ENCODE measurements around the gene TAOK1.

DNA sequence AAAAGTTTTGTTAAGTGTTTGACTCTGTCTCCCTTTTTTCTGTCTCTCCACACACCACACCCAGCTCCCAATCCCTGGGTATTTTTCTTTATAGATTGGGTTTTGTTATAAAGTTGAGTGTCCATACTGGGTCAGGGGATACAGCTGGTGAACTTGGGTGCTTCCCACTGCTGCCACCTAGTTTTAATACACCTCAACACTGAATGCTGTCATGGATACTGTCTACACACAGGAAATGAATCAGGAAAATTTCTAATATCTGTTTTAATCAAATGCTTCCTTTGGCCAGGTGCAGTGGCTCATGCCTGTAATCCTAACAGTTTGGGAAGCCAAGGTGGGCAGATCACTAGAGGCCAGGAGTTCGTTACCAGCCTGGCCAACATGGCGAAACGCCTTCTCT, 5.3 kb upstream of the TAOK1 start:
- TF ChIP-seq, protein P1, sequence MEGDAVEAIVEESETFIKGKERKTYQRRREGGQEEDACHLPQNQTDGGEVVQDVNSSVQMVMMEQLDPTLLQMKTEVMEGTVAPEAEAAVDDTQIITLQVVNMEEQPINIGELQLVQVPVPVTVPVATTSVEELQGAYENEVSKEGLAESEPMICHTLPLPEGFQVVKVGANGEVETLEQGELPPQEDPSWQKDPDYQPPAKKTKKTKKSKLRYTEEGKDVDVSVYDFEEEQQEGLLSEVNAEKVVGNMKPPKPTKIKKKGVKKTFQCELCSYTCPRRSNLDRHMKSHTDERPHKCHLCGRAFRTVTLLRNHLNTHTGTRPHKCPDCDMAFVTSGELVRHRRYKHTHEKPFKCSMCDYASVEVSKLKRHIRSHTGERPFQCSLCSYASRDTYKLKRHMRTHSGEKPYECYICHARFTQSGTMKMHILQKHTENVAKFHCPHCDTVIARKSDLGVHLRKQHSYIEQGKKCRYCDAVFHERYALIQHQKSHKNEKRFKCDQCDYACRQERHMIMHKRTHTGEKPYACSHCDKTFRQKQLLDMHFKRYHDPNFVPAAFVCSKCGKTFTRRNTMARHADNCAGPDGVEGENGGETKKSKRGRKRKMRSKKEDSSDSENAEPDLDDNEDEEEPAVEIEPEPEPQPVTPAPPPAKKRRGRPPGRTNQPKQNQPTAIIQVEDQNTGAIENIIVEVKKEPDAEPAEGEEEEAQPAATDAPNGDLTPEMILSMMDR (IDR thresholded peaks at IDR 0.05), result no peak
- no peak for TF ChIP-seq EZH2 (IDR thresholded peaks at IDR 0.05; ENCODE audit: borderline replicate concordance, insufficient read depth, low read depth, low read length, poor library complexity, severe bottlenecking)

All from B cell (primary cell).